H1 (cell line): ENCODE data around the gene NHERF2. TPM values are rescaled to one million over a fixed set of nuclear protein-coding genes. Genes with fewer than 3 reads are reported as not detected.

Source experiments
- CTCF ChIA-PET: fragments of 300-600 bp; sonication (Branson Sonifier 250); formaldehyde crosslinking; loops from one replicate; lab custom pipeline; 2021; ENCODE audit not compliant: partially characterized antibody; lab: Charles Lee
- POLR2A ChIA-PET: fragments of 300-600 bp; sonication (Branson Sonifier 250); formaldehyde crosslinking; loops from one replicate; lab custom pipeline; 2021; ENCODE audit warnings: inconsistent platforms; ENCODE audit not compliant: partially characterized antibody; lab: Charles Lee
- DNase-seq, 2 experiments: peaks; one replicate each; pipeline versions ENCODE4 v3.0.0 to v3.0.0-alpha.2; 2010 to 2022; ENCODE audit warnings: low spot score in 2 of 2, low read depth in 1 of 2, mixed read lengths in 1 of 2
- FAIRE-seq: peaks from 2 replicates; lab custom pipeline; 2011; peaks lifted over from hg19 to GRCh38; lab: Jason Lieb, UNC
- H2AFZ ChIP-seq: 2 replicates; pipeline ENCODE4 v1.8.1; 2012; ENCODE audit warnings: low read length, inconsistent platforms
- H2AK5ac ChIP-seq: 2 replicates; pipeline ENCODE4 v1.6.1; 2013; ENCODE audit warnings: low read depth, low read length
- H2BK120ac ChIP-seq: replicated peaks from 2 replicates; pipeline ENCODE3; 2013; ENCODE audit warnings: low read depth, low read length, inconsistent platforms
- H2BK12ac ChIP-seq: 2 replicates; pipeline ENCODE4 v1.6.1; 2013; ENCODE audit warnings: low read depth, low read length
- H2BK15ac ChIP-seq: 2 replicates; pipeline ENCODE4 v1.6.1; 2013; ENCODE audit warnings: low read length
- H2BK20ac ChIP-seq: 2 replicates; pipeline ENCODE4 v1.6.1; 2013; ENCODE audit warnings: low read length
- H2BK5ac ChIP-seq: 2 replicates; pipeline ENCODE4 v1.6.1; 2013; ENCODE audit warnings: low read depth, low read length
- H3K14ac ChIP-seq: 2 replicates; pipeline ENCODE4 v1.6.1; 2013; ENCODE audit warnings: inconsistent platforms; ENCODE audit not compliant: insufficient read length
- H3K18ac ChIP-seq: 2 replicates; pipeline ENCODE4 v1.6.1; 2013; ENCODE audit warnings: low read length; ENCODE audit errors: extremely low read depth
- H3K23ac ChIP-seq: 2 replicates; pipeline ENCODE4 v1.6.1; 2013; ENCODE audit warnings: inconsistent platforms; ENCODE audit not compliant: insufficient read length
- H3K23me2 ChIP-seq: 2 replicates; pipeline ENCODE4 v1.6.1; 2013; ENCODE audit warnings: low read depth, low read length
- H3K27ac ChIP-seq: 2 replicates; pipeline ENCODE4 v1.6.1; 2011; ENCODE audit warnings: low read depth, low read length, inconsistent platforms
- H3K27me3 ChIP-seq, 4 experiments: replicated peaks in 1 of 4; 1 replicate in 1 of 4; 2 replicates in 3 of 4; pipeline versions ENCODE4 v1.6.1 to v1.8.1; 2011 to 2013; ENCODE audit warnings: low read length in 3 of 4, mild to moderate bottlenecking in 3 of 4, inconsistent platforms in 2 of 4, mixed read lengths in 2 of 4, moderate library complexity in 1 of 4; ENCODE audit not compliant: control insufficient read depth in 3 of 4, insufficient read depth in 3 of 4; ENCODE audit errors: extremely low read depth in 1 of 4
- H3K36me3 ChIP-seq, 4 experiments: 2 replicates each; pipeline versions ENCODE4 v1.6.1 to v1.8.1; 2011 to 2013; ENCODE audit warnings: mild to moderate bottlenecking in 4 of 4, low read length in 3 of 4, moderate library complexity in 2 of 4, control low read depth in 1 of 4, inconsistent platforms in 1 of 4; ENCODE audit not compliant: insufficient read depth in 4 of 4, control insufficient read depth in 2 of 4
- H3K4ac ChIP-seq: replicated peaks from 2 replicates; pipeline ENCODE3; 2013; ENCODE audit warnings: low read length, low read depth, mixed read lengths, inconsistent platforms; ENCODE audit not compliant: insufficient read length
- H3K4me1 ChIP-seq, 4 experiments: replicated peaks in 1 of 4; 1 replicate in 1 of 4; 2 replicates in 3 of 4; pipeline versions ENCODE4 v1.6.1 to v1.8.1; 2011 to 2013; ENCODE audit warnings: low read length in 3 of 4, inconsistent platforms in 2 of 4, mixed read lengths in 1 of 4; ENCODE audit not compliant: insufficient read depth in 4 of 4, control insufficient read depth in 3 of 4
- H3K4me2 ChIP-seq, 2 experiments: 2 replicates each; pipeline versions ENCODE4 v1.6.1 to v1.8.1; 2011 to 2013; ENCODE audit warnings: low read depth in 2 of 2, low read length in 2 of 2, control low read depth in 1 of 2, inconsistent platforms in 1 of 2, mild to moderate bottlenecking in 1 of 2; ENCODE audit not compliant: insufficient read depth in 1 of 2
- H3K4me3 ChIP-seq, 4 experiments: fragments of 200-600, 300-600 bp in 1 of 4; sonication (generic), shearing (Covaris generic), sonication (Bioruptor Twin) in 1 of 4; 2 replicates each; pipeline versions ENCODE4 v1.5.1 to v1.8.1; 2011 to 2016; ENCODE audit warnings: low read length in 4 of 4, low read depth in 3 of 4, control low read depth in 2 of 4, inconsistent platforms in 2 of 4, mild to moderate bottlenecking in 2 of 4, mixed read lengths in 1 of 4, moderate library complexity in 1 of 4; ENCODE audit not compliant: insufficient read depth in 2 of 4; ENCODE audit errors: extremely low read depth in 1 of 4
- H3K56ac ChIP-seq: replicated peaks from 2 replicates; pipeline ENCODE3; 2013; ENCODE audit warnings: low read depth, mild to moderate bottlenecking, mixed read lengths, low read length, inconsistent platforms; ENCODE audit not compliant: insufficient read length
- H3K79me1 ChIP-seq: 2 replicates; pipeline ENCODE4 v1.6.1; 2013; ENCODE audit warnings: low read depth, low read length, control low read depth
- H3K79me2 ChIP-seq, 2 experiments: 2 replicates each; pipeline versions ENCODE4 v1.6.1 to v1.8.1; 2012 to 2013; ENCODE audit warnings: low read length in 2 of 2, mild to moderate bottlenecking in 2 of 2, inconsistent platforms in 1 of 2; ENCODE audit not compliant: insufficient read depth in 2 of 2, control insufficient read depth in 1 of 2
- H3K9ac ChIP-seq, 4 experiments: replicated peaks in 1 of 4; 1 replicate in 1 of 4; 2 replicates in 3 of 4; pipeline versions ENCODE4 v1.6.1 to v1.8.1; 2011 to 2013; ENCODE audit warnings: low read depth in 3 of 4, low read length in 3 of 4, control low read depth in 2 of 4, mild to moderate bottlenecking in 2 of 4, moderate library complexity in 2 of 4, inconsistent platforms in 1 of 4; ENCODE audit errors: extremely low read depth in 1 of 4
- H3K9me3 ChIP-seq, 2 experiments: 2 replicates each; pipeline versions ENCODE4 v1.6.1 to v1.8.1; 2012 to 2013; ENCODE audit warnings: mild to moderate bottlenecking in 2 of 2, moderate library complexity in 2 of 2, control low read depth in 1 of 2, inconsistent platforms in 1 of 2, low read depth in 1 of 2, low read length in 1 of 2, mixed read lengths in 1 of 2; ENCODE audit not compliant: insufficient read depth in 2 of 2
- H4K20me1 ChIP-seq, 2 experiments: replicated peaks in 1 of 2; 2 replicates each; pipeline versions ENCODE3 to v1.8.1; 2011 to 2013; ENCODE audit warnings: inconsistent platforms in 2 of 2, low read length in 2 of 2, mild to moderate bottlenecking in 1 of 2; ENCODE audit not compliant: insufficient read depth in 2 of 2, control insufficient read depth in 1 of 2
- H4K5ac ChIP-seq: 2 replicates; pipeline ENCODE4 v1.6.1; 2013; ENCODE audit warnings: low read length, low read depth, mixed read lengths, inconsistent platforms; ENCODE audit not compliant: insufficient read length
- H4K8ac ChIP-seq: 2 replicates; pipeline ENCODE4 v1.8.0; 2013; ENCODE audit warnings: mild to moderate bottlenecking, moderate library complexity, low read length, inconsistent platforms; ENCODE audit not compliant: insufficient read depth; ENCODE audit errors: extremely low read depth
- H4K91ac ChIP-seq: replicated peaks from 2 replicates; pipeline ENCODE3; 2013; ENCODE audit warnings: low read length, mixed read lengths, inconsistent platforms; ENCODE audit not compliant: insufficient read length
- ATF2 ChIP-seq: IDR thresholded peaks from 2 replicates; pipeline ENCODE4 v1.6.1; 2012; ENCODE audit warnings: low read length, inconsistent platforms
- BCL11A ChIP-seq, 2 experiments: IDR thresholded peaks; one replicate each; pipeline ENCODE4 v1.6.1; 2011; ENCODE audit warnings: low read depth in 2 of 2, low read length in 2 of 2, mild to moderate bottlenecking in 2 of 2
- CREB1 ChIP-seq: IDR thresholded peaks from 2 replicates; pipeline ENCODE4 v1.6.1; 2012; ENCODE audit warnings: inconsistent platforms
- CTBP2 ChIP-seq: IDR thresholded peaks from 2 replicates; pipeline ENCODE4 v1.7.0; 2011; ENCODE audit warnings: borderline replicate concordance, mild to moderate bottlenecking, moderate library complexity, mixed read lengths, low read length; ENCODE audit not compliant: insufficient read depth, insufficient read length
- E2F6 ChIP-seq: IDR thresholded peaks from 2 replicates; pipeline ENCODE4 v1.6.1; 2012; ENCODE audit warnings: inconsistent platforms
- GTF2F1 ChIP-seq: IDR thresholded peaks from 2 replicates; pipeline ENCODE4 v1.6.1; 2012; ENCODE audit warnings: low read depth, low read length, improper control_type of control experiment, borderline replicate concordance
- JUND ChIP-seq: IDR thresholded peaks from 2 replicates; pipeline ENCODE4 v1.6.1; 2011; ENCODE audit warnings: mild to moderate bottlenecking, improper control_type of control experiment, low read length
- KDM5A ChIP-seq: fragments of 200-600 bp; IDR thresholded peaks from 2 replicates; pipeline ENCODE4 v1.7.1; 2012; ENCODE audit warnings: mild to moderate bottlenecking, low read length, inconsistent platforms, mixed read lengths
- RBBP5 ChIP-seq: IDR thresholded peaks from 2 replicates; pipeline ENCODE4 v1.7.1; 2012; ENCODE audit warnings: low read depth, mild to moderate bottlenecking, inconsistent platforms, low read length, moderate library complexity, borderline replicate concordance
- SRF ChIP-seq: IDR thresholded peaks from 2 replicates; pipeline ENCODE4 v1.6.1; 2011; ENCODE audit warnings: mild to moderate bottlenecking, low read depth, low read length, moderate library complexity
- TAF7 ChIP-seq: optimal IDR thresholded peaks from 2 replicates; pipeline ENCODE3; 2011; ENCODE audit warnings: low read depth, mild to moderate bottlenecking, inconsistent platforms, low read length, moderate library complexity, borderline replicate concordance
- ZNF274 ChIP-seq: IDR thresholded peaks from 2 replicates; pipeline ENCODE4 v1.7.0; 2012; ENCODE audit warnings: low read length, borderline replicate concordance; ENCODE audit errors: extremely low read depth
- WGBS, 2 experiments: shearing (Covaris generic) in 1 of 2; methylation state at CpG; one replicate each; pipeline versions ENCODE4 v1.1.6 to v1.1.7; 2013 to 2015; ENCODE audit warnings: low lambda C conversion rate in 2 of 2, mixed read lengths in 2 of 2, inconsistent platforms in 1 of 2, low coverage in 1 of 2, missing lambda C conversion rate in 1 of 2; ENCODE audit not compliant: insufficient replicate concordance in 2 of 2, insufficient coverage in 1 of 2, insufficient read length in 1 of 2; ENCODE audit errors: extremely low coverage in 1 of 2, missing lambda C conversion rate in 1 of 2; 5-methylcytosine and 5-hydroxymethylcytosine counted together
- polyA plus RNA-seq, 7 experiments: library from polyadenylated mRNA; depleted of rRNA in 3 of 7; stranded (reverse) in 5 of 7; unstranded in 2 of 7; fragments of >200 nt in 5 of 7; fragments of 200-250 nt in 2 of 7; gene quantifications; 1 replicate in 5 of 7; 2 replicates in 1 of 7; 4 replicates in 1 of 7; pipeline versions ENCODE4 v1.2.1 to v1.2.3, GENCODE V29; 2011 to 2013; ENCODE audit warnings: missing spikeins in 2 of 7, mixed read lengths in 2 of 7
- total RNA-seq: library from RNA; stranded (reverse); fragmentation: NEBNext Ultra II Directional; extraction: Animal tissue kit (Norgen Biotek cat#: 25700); gene quantifications from 2 replicates; pipeline ENCODE4 v1.2.1, GENCODE V29; 2021

NHERF2 gene
- total and polyA plus RNA-seq, 2 of the 8 experiments (the other 6 are each of a cell fraction or from before 2014, with no cell fraction given): 13.9 to 19.3 TPM

GRCh38 chr16:2077016-2077415 is 50.3 kb downstream of the NHERF2 start:
- Histone ChIP-seq H3K23me2 (no peaks in the 10 kb centered on the region), H3K9me3 (no peaks in the 10 kb centered on the region), H2AK5ac (no peak overlapping the region), H2BK5ac (no peak overlapping the region), H3K4me2 (no peak overlapping the region), H3K4ac (no peak overlapping the region), H3K36me3 (peaks cover 2 to 23% (median 5%) of the 10 kb centered on the region in 4 experiments; a peak in 5 of 8 replicates), H4K20me1 (peaks cover 4 to 5% of the 10 kb centered on the region in 2 experiments), H3K79me1 (no peaks in the 10 kb centered on the region), H2AFZ (no peak overlapping the region), H3K56ac (no peak overlapping the region), H3K4me3 (no peak overlapping the region), H4K8ac (no peak overlapping the region), H3K27me3 (no peaks in the 10 kb centered on the region), H3K23ac (no peak overlapping the region), H3K27ac (no peak overlapping the region), H3K4me1 (no peaks in the 10 kb centered on the region), H3K14ac (no peak overlapping the region), H3K18ac (no peak overlapping the region), H3K9ac (no peak overlapping the region), H2BK12ac (no peak overlapping the region), H2BK20ac (no peak overlapping the region), H4K5ac (no peak overlapping the region), H2BK120ac (no peak overlapping the region), H3K79me2 (no peaks in the 10 kb centered on the region), H2BK15ac (no peak overlapping the region), H4K91ac (no peak overlapping the region)
- DNase-seq (no peak), FAIRE-seq (no peak)
- WGBS, 2 experiments: 93% methylated on average over 17 of the region's 17 CpGs; no CpG with 5 or more reads in 1 of the 2 experiments
- CTCF ChIA-PET: interaction anchor here (0.7 to 4.4 kb wide), 6 partner anchors 14 to 60 kb away, joined by 3 to 13 read pairs (median 4); partner anchors contain the start of genes NTHL1 and TSC2
- POLR2A ChIA-PET: interaction anchor here (1.1 to 8.8 kb wide), 4 partner anchors 8 to 78 kb away, joined by 3 to 50 read pairs (median 6); partner anchors contain the start of gene TRAF7
- TF ChIP-seq ZNF274 (no peak), CREB1 (no peak), CTBP2 (no peak), RBBP5 (no peak), KDM5A (no peak), ATF2 (no peak), BCL11A (IDR thresholded peaks at IDR 0.05; ENCODE audit: low read depth in 2 of 2, low read length in 2 of 2) (no peak), SRF (no peak), E2F6 (no peak), JUND (no peak), TAF7 (no peak), GTF2F1 (no peak)
